HEK293 (cell line): Measurements from ENCODE around the gene GPRASP3.

ENCODE experiments used
- CTCF ChIA-PET: fragments of 350-600 bp; formaldehyde crosslinking; extraction: SDS; loops from one replicate; lab custom pipeline; 2021; ENCODE audit warnings: antibody characterized with exemption; lab: Yijun Ruan, JAX
- POLR2A ChIA-PET: fragments of 300-600 bp; formaldehyde crosslinking; extraction: SDS; loops from one replicate; lab custom pipeline; 2020; ENCODE audit warnings: antibody characterized with exemption, inconsistent platforms; lab: Yijun Ruan, JAX
- H3K27ac ChIP-seq: fragments of 200-500 bp; sonication (Bioruptor generic); 2 replicates; pipeline ENCODE4 v1.5.1; 2014; ENCODE audit warnings: low read depth, low read length, control low read depth, inconsistent platforms; ENCODE audit errors: extremely low read depth
- H3K36me3 ChIP-seq, 2 experiments: fragments of 200-500 bp in 1 of 2; sonication (Bioruptor generic) in 1 of 2; 1 replicate in 1 of 2; 2 replicates in 1 of 2; pipeline ENCODE4 v1.5.1; 2014 to 2017; ENCODE audit warnings: inconsistent platforms in 2 of 2, low read length in 2 of 2; ENCODE audit not compliant: control insufficient read depth in 2 of 2, insufficient read depth in 1 of 2
- H3K4me1 ChIP-seq: fragments of 200-500 bp; sonication (Bioruptor generic); 2 replicates; pipeline ENCODE4 v1.5.1; 2014; ENCODE audit warnings: mild to moderate bottlenecking, low read length, inconsistent platforms; ENCODE audit not compliant: control insufficient read depth, insufficient read depth
- H3K4me3 ChIP-seq: 2 replicates; pipeline ENCODE4 v1.5.1; 2011; ENCODE audit warnings: low read depth, mild to moderate bottlenecking, control low read depth, low read length, moderate library complexity
- H3K9me3 ChIP-seq: fragments of 200-500 bp; sonication (Bioruptor generic); 2 replicates; pipeline ENCODE4 v1.5.1; 2014; ENCODE audit warnings: low read depth, low read length, inconsistent platforms; ENCODE audit not compliant: control insufficient read depth, insufficient read depth
- GFI1B ChIP-seq: fragments of 450-650 bp; formaldehyde crosslinking; IDR thresholded peaks from 2 replicates; pipeline ENCODE4 v1.5.1; 2016; ENCODE audit warnings: missing biosample characterization, missing genetic modification characterization
- GLIS1 ChIP-seq: fragments of 450-650 bp; formaldehyde crosslinking; IDR thresholded peaks from 2 replicates; pipeline ENCODE4 v1.5.1; 2016; ENCODE audit warnings: missing biosample characterization, missing genetic modification characterization
- HOXA7 ChIP-seq: sonication (generic); formaldehyde crosslinking; IDR thresholded peaks from 2 replicates; pipeline ENCODE4 v1.8.1; 2022; ENCODE audit warnings: missing genetic modification reagents, borderline replicate concordance
- IKZF3 ChIP-seq: fragments of 450-650 bp; IDR thresholded peaks from 2 replicates; pipeline ENCODE4 v1.5.0; 2018; ENCODE audit warnings: missing biosample characterization, mild to moderate bottlenecking, missing genetic modification characterization, moderate library complexity
- INSM2 ChIP-seq: fragments of 450-650 bp; formaldehyde crosslinking; IDR thresholded peaks from 2 replicates; pipeline ENCODE4 v1.5.1; 2016; ENCODE audit warnings: missing biosample characterization, missing genetic modification characterization
- SCRT1 ChIP-seq: fragments of 450-650 bp; formaldehyde crosslinking; IDR thresholded peaks from 2 replicates; pipeline ENCODE4 v1.5.1; 2016; ENCODE audit warnings: missing biosample characterization, missing genetic modification characterization, borderline replicate concordance
- TRIM28 ChIP-seq: IDR thresholded peaks from 2 replicates; pipeline ENCODE4 v1.6.1; 2011; ENCODE audit warnings: low read length, control low read depth, borderline replicate concordance
- YY1 ChIP-seq: fragments of 450-650 bp; formaldehyde crosslinking; IDR thresholded peaks from 2 replicates; pipeline ENCODE4 v1.5.1; 2018; ENCODE audit warnings: missing biosample characterization, missing genetic modification characterization
- ZBTB1 ChIP-seq: fragments of 450-650 bp; formaldehyde crosslinking; IDR thresholded peaks from 2 replicates; pipeline ENCODE4 v1.5.1; 2016; ENCODE audit warnings: missing biosample characterization, missing genetic modification characterization
- ZBTB26 ChIP-seq: fragments of 450-650 bp; formaldehyde crosslinking; optimal IDR thresholded peaks from 2 replicates; pipeline ENCODE3; 2016; ENCODE audit warnings: missing biosample characterization, mild to moderate bottlenecking, missing genetic modification characterization
- ZBTB44 ChIP-seq: fragments of 450-650 bp; IDR thresholded peaks from 2 replicates; pipeline ENCODE4 v1.5.1; 2018; ENCODE audit warnings: missing biosample characterization, mild to moderate bottlenecking, missing genetic modification characterization
- ZNF146 ChIP-seq: fragments of 450-650 bp; formaldehyde crosslinking; IDR thresholded peaks from 2 replicates; pipeline ENCODE4 v1.5.1; 2016; ENCODE audit warnings: missing biosample characterization, missing genetic modification characterization
- ZNF223 ChIP-seq: fragments of 450-650 bp; formaldehyde crosslinking; IDR thresholded peaks from 2 replicates; pipeline ENCODE4 v1.5.1; 2016; ENCODE audit warnings: missing biosample characterization, missing genetic modification characterization
- ZNF24 ChIP-seq: fragments of 450-650 bp; formaldehyde crosslinking; IDR thresholded peaks from 2 replicates; pipeline ENCODE4 v1.5.1; 2016; ENCODE audit warnings: missing biosample characterization, missing genetic modification characterization
- ZNF302 ChIP-seq: fragments of 450-650 bp; formaldehyde crosslinking; IDR thresholded peaks from 2 replicates; pipeline ENCODE4 v1.5.1; 2016; ENCODE audit warnings: missing biosample characterization, missing genetic modification characterization, low read depth
- ZNF341 ChIP-seq: fragments of 450-650 bp; formaldehyde crosslinking; IDR thresholded peaks from 2 replicates; pipeline ENCODE4; 2016; ENCODE audit warnings: low read depth, missing biosample characterization, missing genetic modification characterization
- ZNF449 ChIP-seq: fragments of 450-650 bp; formaldehyde crosslinking; IDR thresholded peaks from 2 replicates; pipeline ENCODE4 v1.5.1; 2017; ENCODE audit warnings: missing biosample characterization, mild to moderate bottlenecking, missing genetic modification characterization, moderate library complexity
- ZNF473 ChIP-seq: fragments of 450-650 bp; formaldehyde crosslinking; IDR thresholded peaks from 2 replicates; pipeline ENCODE4 v1.5.1; 2017; ENCODE audit warnings: missing biosample characterization, missing genetic modification characterization
- ZNF561 ChIP-seq: fragments of 450-650 bp; IDR thresholded peaks from 2 replicates; pipeline ENCODE4 v1.5.1; 2018; ENCODE audit warnings: missing biosample characterization, missing genetic modification characterization, borderline replicate concordance
- ZNF585B ChIP-seq: fragments of 450-650 bp; formaldehyde crosslinking; IDR thresholded peaks from 2 replicates; pipeline ENCODE4 v1.5.1; 2016; ENCODE audit warnings: missing biosample characterization, missing genetic modification characterization
- ZNF610 ChIP-seq: fragments of 450-650 bp; formaldehyde crosslinking; IDR thresholded peaks from 2 replicates; pipeline ENCODE4 v1.5.1; 2016; ENCODE audit warnings: missing biosample characterization, missing genetic modification characterization, borderline replicate concordance
- ZNF624 ChIP-seq: fragments of 450-650 bp; formaldehyde crosslinking; IDR thresholded peaks from 2 replicates; pipeline ENCODE4 v1.5.1; 2017; ENCODE audit warnings: missing biosample characterization, missing genetic modification characterization
- ZNF629 ChIP-seq: fragments of 450-650 bp; formaldehyde crosslinking; IDR thresholded peaks from 2 replicates; pipeline ENCODE4 v1.5.1; 2017; ENCODE audit warnings: missing biosample characterization, missing genetic modification characterization
- ZNF658 ChIP-seq: fragments of 450-650 bp; formaldehyde crosslinking; IDR thresholded peaks from 2 replicates; pipeline ENCODE4; 2016; ENCODE audit warnings: missing biosample characterization, missing genetic modification characterization
- ZNF670 ChIP-seq: fragments of 450-650 bp; formaldehyde crosslinking; IDR thresholded peaks from 2 replicates; pipeline ENCODE4 v1.5.1; 2016; ENCODE audit warnings: missing biosample characterization, missing genetic modification characterization, low read depth
- ZNF747 ChIP-seq: fragments of 450-650 bp; formaldehyde crosslinking; IDR thresholded peaks from 2 replicates; pipeline ENCODE4 v1.5.1; 2016; ENCODE audit warnings: missing biosample characterization, missing genetic modification characterization
- ZNF776 ChIP-seq: fragments of 450-650 bp; formaldehyde crosslinking; IDR thresholded peaks from 2 replicates; pipeline ENCODE4 v1.5.0; 2017; ENCODE audit warnings: missing biosample characterization, missing genetic modification characterization, borderline replicate concordance
- ZSCAN18 ChIP-seq: fragments of 450-650 bp; formaldehyde crosslinking; IDR thresholded peaks from 2 replicates; pipeline ENCODE4 v1.5.1; 2016; ENCODE audit warnings: missing biosample characterization, missing genetic modification characterization
- ZXDB ChIP-seq: fragments of 450-650 bp; formaldehyde crosslinking; IDR thresholded peaks from 2 replicates; pipeline ENCODE4 v1.5.1; 2016; ENCODE audit warnings: missing biosample characterization, missing genetic modification characterization

The GPRASP3 gene

GRCh38 chrX:102744307-102744706, 23.8 kb downstream of the GPRASP3 start (continued):
- TF ChIP-seq ZNF561 (tag by site-specific recombination) (no peak), ZNF302 (tag by site-specific recombination) (no peak), ZBTB26 (tag by site-specific recombination) (no peak), SCRT1 (tag by site-specific recombination) (no peak), ZNF585B (tag by site-specific recombination) (no peak)

GRCh38 chrX:102745513-102745856, 24.9 kb downstream of the GPRASP3 start:
- Histone ChIP-seq H3K4me1 (no peaks in the 10 kb centered on the region), H3K27ac (no peak overlapping the region), H3K36me3 (peaks cover 0 to 7% of the 10 kb centered on the region in 2 experiments; a peak in 1 of 3 replicates), H3K4me3 (no peak overlapping the region), H3K9me3 (no peaks in the 10 kb centered on the region)
- TF ChIP-seq ZNF747 (tag by site-specific recombination) (no peak), ZNF670 (tag by site-specific recombination) (no peak), ZNF658 (tag by site-specific recombination) (no peak), IKZF3 (tag by site-specific recombination) (no peak), ZNF629 (tag by site-specific recombination) (no peak), ZNF24 (no peak), ZBTB44 (tag by site-specific recombination) (no peak), ZBTB1 (tag by site-specific recombination) (no peak), TRIM28 (no peak), GFI1B (tag by site-specific recombination) (no peak), ZXDB (tag by site-specific recombination) (no peak), ZNF223 (tag by site-specific recombination) (no peak), ZNF341 (tag by site-specific recombination) (no peak), GLIS1 (no peak), ZNF449 (tag by site-specific recombination) (no peak), HOXA7 (no peak)
- POLR2A ChIA-PET = no interaction called here
- CTCF ChIA-PET = no interaction called here

- ChIA-PET CTCF (no interaction called here), POLR2A (no interaction called here)
- no peaks in the 10 kb centered on the region for H3K9me3 ChIP-seq
- no peaks in the 10 kb centered on the region for H3K4me1 ChIP-seq
- no peak overlapping the region for H3K4me3 ChIP-seq
- no peak overlapping the region for H3K27ac ChIP-seq
- peaks cover 0 to 7% of the 10 kb centered on the region in 2 experiments; a peak in 1 of 3 replicates for H3K36me3 ChIP-seq
- TF ChIP-seq HOXA7 (no peak), ZNF610 (tag by site-specific recombination) (no peak), ZNF776 (no peak), YY1 (no peak), INSM2 (tag by site-specific recombination) (no peak), ZNF624 (tag by site-specific recombination) (no peak), ZSCAN18 (no peak), ZNF473 (tag by site-specific recombination) (no peak), ZNF146 (tag by site-specific recombination) (no peak)
Observed at GRCh38 chrX:102745857-102746584, 25.5 kb downstream of the GPRASP3 start.
